Suprapubic skin (tissue), 4 donors: ENCODE data around the gene UBE2E3.

Experiments
- CTCF ChIP-seq, 2 donors: fragments of 200-600 bp in 1 of 2; fragments of 450-650 bp in 1 of 2; sonication (generic) in 1 of 2; IDR thresholded peaks; one replicate each; pipeline ENCODE4 v1.5.1; 2016 to 2019; ENCODE audit warnings: antibody characterized with exemption in 2 of 2, mild to moderate bottlenecking in 1 of 2, moderate library complexity in 1 of 2
- EP300 ChIP-seq: sonication (generic); formaldehyde crosslinking; IDR thresholded peaks from one replicate; pipeline ENCODE4 v1.6.1; 2017; ENCODE audit warnings: antibody characterized with exemption
- POLR2A ChIP-seq, 2 donors: fragments of 450-650 bp; IDR thresholded peaks; one replicate each; pipeline ENCODE4 v1.6.1; 2017; ENCODE audit warnings: antibody characterized with exemption in 2 of 2, mild to moderate bottlenecking in 2 of 2, moderate library complexity in 2 of 2
- POLR2AphosphoS5 ChIP-seq, 3 donors: sonication (generic); formaldehyde crosslinking; IDR thresholded peaks; one replicate each; pipeline ENCODE4 v1.6.1; 2017; ENCODE audit warnings: antibody characterized with exemption in 3 of 3

- TF ChIP-seq CTCF (IDR thresholded peaks at IDR 0.05) (no peak), POLR2AphosphoS5 (IDR thresholded peaks at IDR 0.05) (no peak), POLR2A (IDR thresholded peaks at IDR 0.05) (no peak), EP300 (no peak)
These were observed 45.5 kb upstream of the UBE2E3 start for GRCh38 chr2:180934911-180935310.
